H1 (cell line): Measurements from ENCODE around the gene MLYCD. TPM values are rescaled to one million over a fixed set of nuclear protein-coding genes. Genes with fewer than 3 reads are reported as not detected.

Source experiments
- CTCF ChIA-PET: fragments of 300-600 bp; sonication (Branson Sonifier 250); formaldehyde crosslinking; loops from one replicate; lab custom pipeline; 2021; ENCODE audit not compliant: partially characterized antibody; lab: Charles Lee
- POLR2A ChIA-PET: fragments of 300-600 bp; sonication (Branson Sonifier 250); formaldehyde crosslinking; loops from one replicate; lab custom pipeline; 2021; ENCODE audit warnings: inconsistent platforms; ENCODE audit not compliant: partially characterized antibody; lab: Charles Lee
- DNase-seq, 2 experiments: peaks; one replicate each; pipeline versions ENCODE4 v3.0.0 to v3.0.0-alpha.2; 2010 to 2022; ENCODE audit warnings: low spot score in 2 of 2, low read depth in 1 of 2, mixed read lengths in 1 of 2
- FAIRE-seq: peaks from 2 replicates; lab custom pipeline; 2011; peaks lifted over from hg19 to GRCh38; lab: Jason Lieb, UNC
- H2AFZ ChIP-seq: 2 replicates; pipeline ENCODE4 v1.8.1; 2012; ENCODE audit warnings: low read length, inconsistent platforms
- H2AK5ac ChIP-seq: 2 replicates; pipeline ENCODE4 v1.6.1; 2013; ENCODE audit warnings: low read depth, low read length
- H2BK120ac ChIP-seq: replicated peaks from 2 replicates; pipeline ENCODE3; 2013; ENCODE audit warnings: low read depth, low read length, inconsistent platforms
- H2BK12ac ChIP-seq: 2 replicates; pipeline ENCODE4 v1.6.1; 2013; ENCODE audit warnings: low read depth, low read length
- H2BK15ac ChIP-seq: 2 replicates; pipeline ENCODE4 v1.6.1; 2013; ENCODE audit warnings: low read length
- H2BK20ac ChIP-seq: 2 replicates; pipeline ENCODE4 v1.6.1; 2013; ENCODE audit warnings: low read length
- H2BK5ac ChIP-seq: 2 replicates; pipeline ENCODE4 v1.6.1; 2013; ENCODE audit warnings: low read depth, low read length
- H3K14ac ChIP-seq: 2 replicates; pipeline ENCODE4 v1.6.1; 2013; ENCODE audit warnings: inconsistent platforms; ENCODE audit not compliant: insufficient read length
- H3K18ac ChIP-seq: 2 replicates; pipeline ENCODE4 v1.6.1; 2013; ENCODE audit warnings: low read length; ENCODE audit errors: extremely low read depth
- H3K23ac ChIP-seq: 2 replicates; pipeline ENCODE4 v1.6.1; 2013; ENCODE audit warnings: inconsistent platforms; ENCODE audit not compliant: insufficient read length
- H3K23me2 ChIP-seq: 2 replicates; pipeline ENCODE4 v1.6.1; 2013; ENCODE audit warnings: low read depth, low read length
- H3K27ac ChIP-seq: 2 replicates; pipeline ENCODE4 v1.6.1; 2011; ENCODE audit warnings: low read depth, low read length, inconsistent platforms
- H3K27me3 ChIP-seq, 4 experiments: replicated peaks in 1 of 4; 1 replicate in 1 of 4; 2 replicates in 3 of 4; pipeline versions ENCODE4 v1.6.1 to v1.8.1; 2011 to 2013; ENCODE audit warnings: low read length in 3 of 4, mild to moderate bottlenecking in 3 of 4, inconsistent platforms in 2 of 4, mixed read lengths in 2 of 4, moderate library complexity in 1 of 4; ENCODE audit not compliant: control insufficient read depth in 3 of 4, insufficient read depth in 3 of 4; ENCODE audit errors: extremely low read depth in 1 of 4
- H3K36me3 ChIP-seq, 4 experiments: 2 replicates each; pipeline versions ENCODE4 v1.6.1 to v1.8.1; 2011 to 2013; ENCODE audit warnings: mild to moderate bottlenecking in 4 of 4, low read length in 3 of 4, moderate library complexity in 2 of 4, control low read depth in 1 of 4, inconsistent platforms in 1 of 4; ENCODE audit not compliant: insufficient read depth in 4 of 4, control insufficient read depth in 2 of 4
- H3K4ac ChIP-seq: replicated peaks from 2 replicates; pipeline ENCODE3; 2013; ENCODE audit warnings: low read length, low read depth, mixed read lengths, inconsistent platforms; ENCODE audit not compliant: insufficient read length
- H3K4me1 ChIP-seq, 4 experiments: replicated peaks in 1 of 4; 1 replicate in 1 of 4; 2 replicates in 3 of 4; pipeline versions ENCODE4 v1.6.1 to v1.8.1; 2011 to 2013; ENCODE audit warnings: low read length in 3 of 4, inconsistent platforms in 2 of 4, mixed read lengths in 1 of 4; ENCODE audit not compliant: insufficient read depth in 4 of 4, control insufficient read depth in 3 of 4
- H3K4me2 ChIP-seq, 2 experiments: 2 replicates each; pipeline versions ENCODE4 v1.6.1 to v1.8.1; 2011 to 2013; ENCODE audit warnings: low read depth in 2 of 2, low read length in 2 of 2, control low read depth in 1 of 2, inconsistent platforms in 1 of 2, mild to moderate bottlenecking in 1 of 2; ENCODE audit not compliant: insufficient read depth in 1 of 2
- H3K4me3 ChIP-seq, 4 experiments: fragments of 200-600, 300-600 bp in 1 of 4; sonication (generic), shearing (Covaris generic), sonication (Bioruptor Twin) in 1 of 4; 2 replicates each; pipeline versions ENCODE4 v1.5.1 to v1.8.1; 2011 to 2016; ENCODE audit warnings: low read length in 4 of 4, low read depth in 3 of 4, control low read depth in 2 of 4, inconsistent platforms in 2 of 4, mild to moderate bottlenecking in 2 of 4, mixed read lengths in 1 of 4, moderate library complexity in 1 of 4; ENCODE audit not compliant: insufficient read depth in 2 of 4; ENCODE audit errors: extremely low read depth in 1 of 4
- H3K56ac ChIP-seq: replicated peaks from 2 replicates; pipeline ENCODE3; 2013; ENCODE audit warnings: low read depth, mild to moderate bottlenecking, mixed read lengths, low read length, inconsistent platforms; ENCODE audit not compliant: insufficient read length
- H3K79me1 ChIP-seq: 2 replicates; pipeline ENCODE4 v1.6.1; 2013; ENCODE audit warnings: low read depth, low read length, control low read depth
- H3K79me2 ChIP-seq, 2 experiments: 2 replicates each; pipeline versions ENCODE4 v1.6.1 to v1.8.1; 2012 to 2013; ENCODE audit warnings: low read length in 2 of 2, mild to moderate bottlenecking in 2 of 2, inconsistent platforms in 1 of 2; ENCODE audit not compliant: insufficient read depth in 2 of 2, control insufficient read depth in 1 of 2
- H3K9ac ChIP-seq, 4 experiments: replicated peaks in 1 of 4; 1 replicate in 1 of 4; 2 replicates in 3 of 4; pipeline versions ENCODE4 v1.6.1 to v1.8.1; 2011 to 2013; ENCODE audit warnings: low read depth in 3 of 4, low read length in 3 of 4, control low read depth in 2 of 4, mild to moderate bottlenecking in 2 of 4, moderate library complexity in 2 of 4, inconsistent platforms in 1 of 4; ENCODE audit errors: extremely low read depth in 1 of 4
- H3K9me3 ChIP-seq, 2 experiments: 2 replicates each; pipeline versions ENCODE4 v1.6.1 to v1.8.1; 2012 to 2013; ENCODE audit warnings: mild to moderate bottlenecking in 2 of 2, moderate library complexity in 2 of 2, control low read depth in 1 of 2, inconsistent platforms in 1 of 2, low read depth in 1 of 2, low read length in 1 of 2, mixed read lengths in 1 of 2; ENCODE audit not compliant: insufficient read depth in 2 of 2
- H4K20me1 ChIP-seq, 2 experiments: replicated peaks in 1 of 2; 2 replicates each; pipeline versions ENCODE3 to v1.8.1; 2011 to 2013; ENCODE audit warnings: inconsistent platforms in 2 of 2, low read length in 2 of 2, mild to moderate bottlenecking in 1 of 2; ENCODE audit not compliant: insufficient read depth in 2 of 2, control insufficient read depth in 1 of 2
- H4K5ac ChIP-seq: 2 replicates; pipeline ENCODE4 v1.6.1; 2013; ENCODE audit warnings: low read length, low read depth, mixed read lengths, inconsistent platforms; ENCODE audit not compliant: insufficient read length
- H4K8ac ChIP-seq: 2 replicates; pipeline ENCODE4 v1.8.0; 2013; ENCODE audit warnings: mild to moderate bottlenecking, moderate library complexity, low read length, inconsistent platforms; ENCODE audit not compliant: insufficient read depth; ENCODE audit errors: extremely low read depth
- H4K91ac ChIP-seq: replicated peaks from 2 replicates; pipeline ENCODE3; 2013; ENCODE audit warnings: low read length, mixed read lengths, inconsistent platforms; ENCODE audit not compliant: insufficient read length
- ASH2L ChIP-seq: fragments of 200-600, 300-600 bp; sonication (generic); IDR thresholded peaks from one replicate; pipeline ENCODE4 v1.7.1; 2017; ENCODE audit warnings: low read length
- GABPA ChIP-seq: IDR thresholded peaks from 2 replicates; pipeline ENCODE4 v1.6.1; 2011; ENCODE audit warnings: mild to moderate bottlenecking, low read length, moderate library complexity, borderline replicate concordance; ENCODE audit not compliant: insufficient read depth
- KDM4A ChIP-seq: IDR thresholded peaks from one replicate; pipeline ENCODE4 v1.7.1; 2012; ENCODE audit warnings: low read depth, mild to moderate bottlenecking, moderate library complexity, low read length, inconsistent platforms; ENCODE audit not compliant: severe bottlenecking
- PHF8 ChIP-seq: fragments of 200-600 bp; sonication (generic); conservative IDR thresholded peaks from 2 replicates; pipeline ENCODE4 v1.7.1; 2012; ENCODE audit warnings: low read depth, mild to moderate bottlenecking, inconsistent platforms, low read length, moderate library complexity
- POLR2A ChIP-seq, 2 experiments: IDR thresholded peaks; 1 replicate in 1 of 2; 2 replicates in 1 of 2; pipeline ENCODE4 v1.6.1; 2011; ENCODE audit warnings: low read depth in 2 of 2, low read length in 2 of 2, mild to moderate bottlenecking in 2 of 2; ENCODE audit errors: control extremely low read depth in 1 of 2
- RBBP5 ChIP-seq: IDR thresholded peaks from 2 replicates; pipeline ENCODE4 v1.7.1; 2012; ENCODE audit warnings: low read depth, mild to moderate bottlenecking, inconsistent platforms, low read length, moderate library complexity, borderline replicate concordance
- SAP30 ChIP-seq: fragments of 300-600 bp; sonication (generic); IDR thresholded peaks from 2 replicates; pipeline ENCODE4 v1.7.1; 2012; ENCODE audit warnings: low read length, moderate library complexity, mild to moderate bottlenecking, inconsistent platforms; ENCODE audit not compliant: insufficient read depth, insufficient replicate concordance
- SIN3A ChIP-seq, 2 experiments: IDR thresholded peaks in 1 of 2; conservative IDR thresholded peaks in 1 of 2; 2 replicates each; pipeline ENCODE4 v1.6.1; 2011 to 2012; ENCODE audit warnings: low read length in 2 of 2, improper control_type of control experiment in 1 of 2, low read depth in 1 of 2, mild to moderate bottlenecking in 1 of 2
- TAF1 ChIP-seq: IDR thresholded peaks from 2 replicates; pipeline ENCODE4 v1.6.1; 2011; ENCODE audit warnings: mild to moderate bottlenecking, low read depth, low read length
- TEAD4 ChIP-seq: IDR thresholded peaks from 2 replicates; pipeline ENCODE4 v1.6.1; 2012; ENCODE audit warnings: low read depth, low read length, inconsistent platforms, mixed read lengths
- WGBS, 2 experiments: shearing (Covaris generic) in 1 of 2; methylation state at CpG; one replicate each; pipeline versions ENCODE4 v1.1.6 to v1.1.7; 2013 to 2015; ENCODE audit warnings: low lambda C conversion rate in 2 of 2, mixed read lengths in 2 of 2, inconsistent platforms in 1 of 2, low coverage in 1 of 2, missing lambda C conversion rate in 1 of 2; ENCODE audit not compliant: insufficient replicate concordance in 2 of 2, insufficient coverage in 1 of 2, insufficient read length in 1 of 2; ENCODE audit errors: extremely low coverage in 1 of 2, missing lambda C conversion rate in 1 of 2; 5-methylcytosine and 5-hydroxymethylcytosine counted together
- polyA plus RNA-seq, 7 experiments: library from polyadenylated mRNA; depleted of rRNA in 3 of 7; stranded (reverse) in 5 of 7; unstranded in 2 of 7; fragments of >200 nt in 5 of 7; fragments of 200-250 nt in 2 of 7; gene quantifications; 1 replicate in 5 of 7; 2 replicates in 1 of 7; 4 replicates in 1 of 7; pipeline versions ENCODE4 v1.2.1 to v1.2.3, GENCODE V29; 2011 to 2013; ENCODE audit warnings: missing spikeins in 2 of 7, mixed read lengths in 2 of 7
- total RNA-seq: library from RNA; stranded (reverse); fragmentation: NEBNext Ultra II Directional; extraction: Animal tissue kit (Norgen Biotek cat#: 25700); gene quantifications from 2 replicates; pipeline ENCODE4 v1.2.1, GENCODE V29; 2021
- TF ChIP-seq, protein P1 (sequence below): IDR thresholded peaks from 2 replicates; pipeline ENCODE4 v1.6.1; 2012; ENCODE audit warnings: inconsistent platforms

Gene MLYCD
- total and polyA plus RNA-seq, 2 of the 8 experiments (the other 6 are each of a cell fraction or from before 2014, with no cell fraction given) = 3.7 to 7.0 TPM

DNA sequence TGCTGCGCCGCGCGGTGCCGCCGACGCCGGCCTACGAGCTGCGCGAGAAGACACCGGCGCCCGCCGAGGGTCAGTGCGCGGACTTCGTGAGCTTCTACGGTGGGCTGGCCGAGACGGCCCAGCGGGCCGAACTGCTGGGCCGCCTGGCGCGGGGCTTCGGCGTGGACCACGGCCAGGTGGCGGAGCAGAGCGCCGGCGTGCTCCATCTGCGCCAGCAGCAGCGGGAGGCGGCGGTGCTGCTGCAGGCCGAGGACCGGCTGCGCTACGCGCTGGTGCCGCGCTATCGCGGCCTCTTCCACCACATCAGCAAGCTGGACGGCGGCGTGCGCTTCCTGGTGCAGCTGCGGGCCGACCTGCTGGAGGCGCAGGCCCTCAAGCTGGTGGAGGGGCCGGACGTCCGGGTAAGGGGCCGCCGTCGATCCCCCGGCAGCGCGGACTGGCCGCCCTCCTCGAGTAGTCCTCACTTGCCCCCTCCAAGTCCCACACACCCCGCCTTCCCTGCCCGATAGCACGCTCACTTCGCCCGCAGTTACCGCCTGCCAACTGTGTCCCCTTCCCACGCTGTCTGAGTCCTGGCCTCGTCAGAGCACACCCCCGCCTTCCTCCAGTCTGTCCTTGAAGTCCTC is 470 bp downstream of the MLYCD start:
- ChIA-PET POLR2A (interaction anchor here (0.9 to 2.6 kb wide), 5 partner anchors 9 to 70 kb away, joined by 3 to 7 read pairs (median 4); no protein-coding TSS in a partner anchor), CTCF (interaction anchor here (0.8 kb wide), 1 partner anchor 12 kb away, joined by 3 read pairs; no protein-coding TSS in a partner anchor)
- FAIRE-seq = no peak
- peak; percentile 45 for TF ChIP-seq SAP30
- TF ChIP-seq TAF1 = no peak; the same call in none of the 2 replicates
- peak; percentile 42 for TF ChIP-seq ASH2L
- peak; percentile 48; the same call in 1 of the 2 replicates for TF ChIP-seq GABPA
- TF ChIP-seq POLR2A (IDR thresholded peaks at IDR 0.05; ENCODE audit: control extremely low read depth in 1 of 2, low read depth in 2 of 2, low read length in 2 of 2) = peak in 1 of 2 experiments; percentile 44; a peak in 1 of 3 replicates
- TF ChIP-seq TEAD4 = no peak
- TF ChIP-seq SIN3A (conservative IDR thresholded peaks at IDR 0.05 in 1 of 2, IDR thresholded peaks at IDR 0.05 in 1 of 2; ENCODE audit: low read depth in 1 of 2, low read length in 2 of 2) = peak in 1 of 2 experiments; percentile 29; a peak in 1 of 4 replicates
- TF ChIP-seq, protein P1, sequence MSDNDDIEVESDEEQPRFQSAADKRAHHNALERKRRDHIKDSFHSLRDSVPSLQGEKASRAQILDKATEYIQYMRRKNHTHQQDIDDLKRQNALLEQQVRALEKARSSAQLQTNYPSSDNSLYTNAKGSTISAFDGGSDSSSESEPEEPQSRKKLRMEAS = peak; percentile 57
- 0 out of 2 replicates have a peak, but pooled peaks have one; percentile 24 for TF ChIP-seq PHF8
- TF ChIP-seq KDM4A = peak; percentile 55
- TF ChIP-seq RBBP5 = 0 out of 2 replicates have a peak, but pooled peaks have one; percentile 86

More for the DNA sequence above, 470 bp downstream of the MLYCD start:
- Histone ChIP-seq H3K4me3 (peak overlapping the region; percentile 56 to 81 (median 70)), H4K5ac (no peak overlapping the region), H3K23me2 (peaks cover 6% of the 10 kb centered on the region), H2BK20ac (no peak overlapping the region), H2AK5ac (no peak overlapping the region), H3K79me2 (peaks cover 0 to 39% of the 10 kb centered on the region in 2 experiments; a peak in 2 of 4 replicates), H3K27ac (no peak overlapping the region), H2BK120ac (no peak overlapping the region), H3K9me3 (no peaks in the 10 kb centered on the region), H2BK15ac (no peak overlapping the region), H4K20me1 (peaks cover 3 to 9% of the 10 kb centered on the region in 2 experiments), H3K14ac (no peak overlapping the region), H2AFZ (no peak overlapping the region; the same call in 1 of the 2 replicates), H3K9ac (peak overlapping the region; percentile 7 to 52 (median 40); a peak in 6 of 7 replicates), H3K4me2 (peak overlapping the region; percentile 56 to 89), H3K27me3 (no peaks in the 10 kb centered on the region; a peak in 1 of 7 replicates), H2BK12ac (no peak overlapping the region), H3K18ac (no peak overlapping the region), H3K36me3 (no peaks in the 10 kb centered on the region), H4K8ac (no peak overlapping the region), H3K4me1 (peaks cover 2 to 13% (median 4%) of the 10 kb centered on the region in 4 experiments; a peak in 5 of 7 replicates), H2BK5ac (no peak overlapping the region), H4K91ac (peak overlapping the region; percentile 62), H3K79me1 (peaks cover 2% of the 10 kb centered on the region; the same call in 1 of the 2 replicates), H3K4ac (no peak overlapping the region), H3K56ac (no peak overlapping the region), H3K23ac (no peak overlapping the region)
- WGBS, 2 experiments = 4% methylated on average over 73 of the region's 73 CpGs; no CpG with 5 or more reads in 1 of the 2 experiments
- DNase-seq = peak in 1 of 2 experiments; percentile 76
